NB4 (cell line): Measurements from ENCODE around the gene EME1.

Experiments
- DNase-seq: peaks from one replicate; pipeline ENCODE4 v3.0.0; 2010; ENCODE audit warnings: low read depth
- H3K4me3 ChIP-seq: one replicate; pipeline ENCODE4 v1.5.1; 2011; ENCODE audit warnings: mild to moderate bottlenecking, low read depth, low read length, moderate library complexity
- MYC ChIP-seq: IDR thresholded peaks from 2 replicates; pipeline ENCODE4 v1.6.1; 2011; ENCODE audit warnings: low read depth, low read length
- POLR2A ChIP-seq: IDR thresholded peaks from 2 replicates; pipeline ENCODE4 v1.6.1; 2011; ENCODE audit warnings: mild to moderate bottlenecking; ENCODE audit not compliant: insufficient read length; ENCODE audit errors: extremely low read depth
- TF ChIP-seq, protein P1 (sequence below): IDR thresholded peaks from 2 replicates; pipeline ENCODE4 v1.6.1; 2011; ENCODE audit warnings: low read depth, low read length
- TF ChIP-seq, protein P2 (sequence below): IDR thresholded peaks from one replicate; pipeline ENCODE4 v1.5.1; 2012; ENCODE audit warnings: low read depth, low read length

Gene EME1

DNA sequence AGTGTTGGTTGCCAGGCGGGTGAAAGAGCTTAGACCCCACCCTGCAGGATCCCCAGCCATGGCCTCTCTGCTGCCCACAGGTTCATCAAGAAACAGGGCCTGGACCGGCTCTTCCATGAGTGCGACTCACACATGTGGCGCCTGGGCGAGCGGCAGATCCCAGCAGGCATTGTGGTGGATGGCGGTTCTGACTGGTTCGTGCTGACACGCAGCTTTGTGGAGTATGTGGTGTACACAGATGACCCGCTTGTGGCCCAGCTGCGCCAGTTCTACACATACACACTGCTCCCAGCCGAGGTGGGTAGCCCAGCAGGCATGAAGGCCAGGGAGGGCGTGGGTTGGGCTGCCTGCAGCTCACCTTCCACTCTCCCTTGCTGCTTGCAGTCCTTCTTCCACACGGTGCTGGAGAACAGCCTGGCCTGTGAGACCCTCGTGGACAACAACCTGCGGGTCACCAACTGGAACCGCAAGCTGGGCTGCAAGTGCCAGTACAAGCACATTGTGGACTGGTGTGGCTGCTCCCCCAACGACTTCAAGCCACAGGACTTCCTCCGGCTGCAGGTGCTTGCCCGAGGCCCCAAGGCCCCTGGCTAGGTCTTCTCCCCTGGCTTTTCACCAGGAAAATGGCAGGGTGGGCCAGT lies 17.2 kb upstream of the EME1 start:
- no peak for DNase-seq
- H3K4me3 ChIP-seq, result no peak overlapping the region
- TF ChIP-seq MYC (no peak), POLR2A (no peak)
- TF ChIP-seq, protein P1, sequence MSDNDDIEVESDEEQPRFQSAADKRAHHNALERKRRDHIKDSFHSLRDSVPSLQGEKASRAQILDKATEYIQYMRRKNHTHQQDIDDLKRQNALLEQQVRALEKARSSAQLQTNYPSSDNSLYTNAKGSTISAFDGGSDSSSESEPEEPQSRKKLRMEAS, result no peak
- TF ChIP-seq, protein P2, sequence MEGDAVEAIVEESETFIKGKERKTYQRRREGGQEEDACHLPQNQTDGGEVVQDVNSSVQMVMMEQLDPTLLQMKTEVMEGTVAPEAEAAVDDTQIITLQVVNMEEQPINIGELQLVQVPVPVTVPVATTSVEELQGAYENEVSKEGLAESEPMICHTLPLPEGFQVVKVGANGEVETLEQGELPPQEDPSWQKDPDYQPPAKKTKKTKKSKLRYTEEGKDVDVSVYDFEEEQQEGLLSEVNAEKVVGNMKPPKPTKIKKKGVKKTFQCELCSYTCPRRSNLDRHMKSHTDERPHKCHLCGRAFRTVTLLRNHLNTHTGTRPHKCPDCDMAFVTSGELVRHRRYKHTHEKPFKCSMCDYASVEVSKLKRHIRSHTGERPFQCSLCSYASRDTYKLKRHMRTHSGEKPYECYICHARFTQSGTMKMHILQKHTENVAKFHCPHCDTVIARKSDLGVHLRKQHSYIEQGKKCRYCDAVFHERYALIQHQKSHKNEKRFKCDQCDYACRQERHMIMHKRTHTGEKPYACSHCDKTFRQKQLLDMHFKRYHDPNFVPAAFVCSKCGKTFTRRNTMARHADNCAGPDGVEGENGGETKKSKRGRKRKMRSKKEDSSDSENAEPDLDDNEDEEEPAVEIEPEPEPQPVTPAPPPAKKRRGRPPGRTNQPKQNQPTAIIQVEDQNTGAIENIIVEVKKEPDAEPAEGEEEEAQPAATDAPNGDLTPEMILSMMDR, result no peak

DNA sequence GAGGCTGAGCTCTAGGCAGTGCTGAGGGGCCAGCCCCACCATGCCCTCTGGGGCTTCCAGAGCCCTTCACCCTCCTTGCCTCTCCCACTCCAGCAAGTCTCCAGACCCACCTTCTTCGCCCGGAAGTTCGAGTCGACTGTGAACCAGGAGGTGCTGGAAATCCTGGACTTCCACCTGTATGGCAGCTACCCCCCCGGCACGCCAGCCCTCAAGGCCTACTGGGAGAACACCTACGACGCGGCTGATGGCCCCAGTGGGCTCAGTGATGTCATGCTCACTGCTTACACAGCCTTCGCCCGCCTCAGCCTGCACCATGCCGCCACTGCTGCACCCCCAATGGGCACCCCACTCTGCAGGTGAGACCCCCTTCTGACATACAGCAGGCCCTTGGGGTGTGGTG lies 16.6 kb upstream of the EME1 start:
- H3K4me3 ChIP-seq, result no peak overlapping the region
- TF ChIP-seq, protein P2, result no peak
- TF ChIP-seq MYC, result no peak
- TF ChIP-seq, protein P1, result no peak
- no peak for TF ChIP-seq POLR2A
- DNase-seq, result no peak

DNA sequence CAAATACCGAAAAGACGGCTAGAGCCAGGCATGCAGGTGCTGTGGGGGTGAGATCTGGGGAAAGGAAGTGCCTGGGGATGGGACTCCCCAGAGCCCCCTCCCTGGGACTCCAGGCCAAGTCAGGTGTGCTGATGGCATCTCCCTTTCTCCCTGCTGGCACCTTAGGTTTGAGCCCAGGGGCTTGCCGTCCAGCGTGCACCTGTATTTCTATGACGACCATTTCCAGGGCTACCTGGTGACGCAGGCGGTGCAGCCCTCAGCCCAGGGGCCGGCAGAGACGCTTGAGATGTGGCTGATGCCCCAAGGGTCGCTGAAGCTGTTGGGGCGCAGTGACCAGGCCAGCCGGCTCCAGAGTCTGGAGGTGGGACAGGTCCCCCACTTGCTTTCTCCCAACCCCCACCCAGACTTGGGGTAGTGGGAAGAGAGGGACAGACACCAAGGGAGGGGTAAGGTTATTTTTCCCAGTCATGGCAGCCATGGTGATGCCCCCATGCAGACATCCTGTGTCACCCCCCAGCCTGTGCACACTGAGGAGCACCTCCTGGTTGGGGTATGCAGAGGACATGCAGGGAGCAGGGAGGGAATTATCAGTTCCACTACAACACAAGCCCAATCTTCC lies 16.0 kb upstream of the EME1 start:
- no peak overlapping the region for H3K4me3 ChIP-seq
- DNase-seq, result no peak
- TF ChIP-seq, protein P2, result no peak
- TF ChIP-seq MYC (no peak), POLR2A (no peak)
- TF ChIP-seq, protein P1, result no peak

DNA sequence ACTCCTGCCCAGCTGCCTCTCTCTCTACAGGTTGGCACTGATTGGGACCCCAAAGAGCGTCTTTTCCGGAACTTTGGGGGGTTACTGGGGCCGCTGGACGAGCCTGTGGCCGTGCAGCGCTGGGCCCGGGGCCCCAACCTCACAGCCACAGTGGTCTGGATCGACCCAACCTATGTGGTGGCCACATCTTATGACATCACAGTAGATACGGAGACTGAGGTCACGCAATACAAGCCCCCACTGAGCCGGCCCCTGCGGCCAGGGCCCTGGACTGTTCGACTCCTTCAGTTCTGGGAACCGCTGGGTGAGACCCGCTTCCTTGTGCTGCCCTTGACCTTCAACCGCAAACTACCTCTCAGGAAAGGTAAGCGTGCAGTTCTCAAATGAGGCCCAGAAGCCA lies 14.9 kb upstream of the EME1 start:
- H3K4me3 ChIP-seq, result no peak overlapping the region
- DNase-seq, result no peak
- no peak for TF ChIP-seq POLR2A
- no peak for TF ChIP-seq MYC
- TF ChIP-seq, protein P1, result no peak
- TF ChIP-seq, protein P2, result no peak

DNA sequence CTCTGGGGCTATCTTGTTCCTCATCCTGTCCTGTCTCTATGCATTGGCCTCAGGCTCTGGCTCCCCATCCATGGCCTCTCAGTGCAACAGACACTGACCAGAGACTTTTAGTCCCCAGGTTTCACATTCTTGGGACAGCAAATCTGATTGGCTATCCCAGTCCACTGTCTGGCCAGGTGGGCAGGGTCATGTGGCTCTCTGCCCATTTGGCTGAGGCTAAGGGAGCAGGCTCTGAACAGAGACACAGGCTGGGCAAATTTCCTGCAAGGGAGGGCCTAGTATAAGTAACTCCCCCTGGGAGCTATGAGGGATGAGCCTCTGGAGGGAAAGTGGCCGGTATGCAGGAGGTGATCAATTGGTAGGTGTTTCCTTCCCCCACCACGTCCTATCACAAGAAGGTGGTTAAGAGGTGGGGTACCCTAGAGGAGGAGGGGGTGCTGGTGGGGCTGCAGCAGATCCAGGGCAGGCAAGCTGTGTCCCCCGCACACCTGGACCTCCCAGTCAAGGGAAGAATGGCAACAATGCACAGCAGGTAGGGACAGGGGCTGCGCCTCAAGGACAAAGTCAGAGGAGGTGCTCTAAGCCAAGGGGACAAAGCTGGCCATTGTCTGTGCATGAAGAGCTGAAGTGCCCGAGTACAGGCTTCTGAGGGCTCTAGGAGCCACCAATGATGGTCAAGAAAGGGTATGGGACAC lies 13.9 kb upstream of the EME1 start:
- no peak overlapping the region for H3K4me3 ChIP-seq
- DNase-seq, result no peak
- TF ChIP-seq, protein P2, result no peak
- no peak for TF ChIP-seq POLR2A
- TF ChIP-seq, protein P1, result no peak
- no peak for TF ChIP-seq MYC
